K562 (cell line): ENCODE measurements around the gene HSPA4. TPM values are rescaled to one million over a fixed set of nuclear protein-coding genes. Genes with fewer than 3 reads are reported as not detected.

ENCODE experiments used
- ATAC-seq: fragments of 200-7000 bp; cut with Tn5 transposase; 3 replicates; pipeline ENCODE4 v1.9.1; 2020; ENCODE audit warnings: moderate library complexity
- BruUV-seq: library from RNA; stranded (reverse); fragments of 400-500 nt; replicated peaks from 2 replicates; lab custom pipeline; 2021; lab: Mats Ljungman, UMichigan
- CTCF ChIA-PET: fragments of 300-600 bp; formaldehyde crosslinking; extraction: SDS; loops from one replicate; lab custom pipeline; 2021; ENCODE audit warnings: low intra/inter-chr PET ratio; lab: Yijun Ruan, JAX
- POLR2A ChIA-PET: fragments of 300-600, 350-650 bp; sonication (Branson Sonifier 250); formaldehyde crosslinking; extraction: SDS; loops from one replicate; lab custom pipeline; 2021; ENCODE audit warnings: antibody characterized with exemption, inconsistent platforms; lab: Yijun Ruan, JAX
- DNase-seq, 4 experiments: peaks; one replicate each; pipeline versions ENCODE4 v3.0.0 to v3.0.0-alpha.2; 2011 to 2018; ENCODE audit warnings: low spot score in 3 of 4, mixed read lengths in 3 of 4; ENCODE audit errors: extremely low read depth in 1 of 4
- FAIRE-seq: peaks from 2 replicates; lab custom pipeline; 2011; peaks lifted over from hg19 to GRCh38; lab: Jason Lieb, UNC
- H2AFZ ChIP-seq: 2 replicates; pipeline ENCODE4 v1.6.0; 2011; ENCODE audit warnings: low read depth, low read length, control low read depth, inconsistent platforms
- H3K27ac ChIP-seq: fragments of 200-600 bp; 3 replicates; pipeline ENCODE4 v1.8.0; 2011; ENCODE audit warnings: low read depth, mild to moderate bottlenecking, control low read depth, inconsistent platforms, low read length, moderate library complexity, mixed read lengths; ENCODE audit errors: extremely low read depth
- H3K27me3 ChIP-seq, 2 experiments: fragments of 300-600 bp in 1 of 2; 2 replicates in 1 of 2; 3 replicates in 1 of 2; pipeline versions ENCODE4 v1.6.0 to v1.8.0; 2011; ENCODE audit warnings: inconsistent platforms in 2 of 2, low read length in 2 of 2, mild to moderate bottlenecking in 1 of 2, mixed read lengths in 1 of 2, moderate library complexity in 1 of 2; ENCODE audit not compliant: control insufficient read depth in 2 of 2, insufficient read depth in 2 of 2
- H3K36me3 ChIP-seq: fragments of 300-600 bp; 3 replicates; pipeline ENCODE4 v1.8.0; 2011; ENCODE audit warnings: mild to moderate bottlenecking, low read length, inconsistent platforms; ENCODE audit not compliant: control insufficient read depth, insufficient read depth
- H3K4me1 ChIP-seq, 2 experiments: fragments of 200-600 bp in 1 of 2; replicated peaks in 1 of 2; 2 replicates in 1 of 2; 3 replicates in 1 of 2; pipeline versions ENCODE4 v1.5.1 to v1.8.0; 2011; ENCODE audit warnings: inconsistent platforms in 2 of 2, low read length in 2 of 2, mild to moderate bottlenecking in 1 of 2, mixed read lengths in 1 of 2, moderate library complexity in 1 of 2; ENCODE audit not compliant: control insufficient read depth in 2 of 2, insufficient read depth in 2 of 2
- H3K4me2 ChIP-seq: 2 replicates; pipeline ENCODE4 v1.6.1; 2011; ENCODE audit warnings: low read length, control low read depth, inconsistent platforms, mixed read lengths; ENCODE audit not compliant: insufficient read depth
- H3K4me3 ChIP-seq: fragments of 200-600 bp; sonication (generic), shearing (Covaris generic); 2 replicates; pipeline ENCODE4 v1.5.1; 2016; ENCODE audit warnings: control low read depth, inconsistent platforms
- H3K79me2 ChIP-seq: fragments of 200-600 bp; 3 replicates; pipeline ENCODE4 v1.8.0; 2011; ENCODE audit warnings: low read length, inconsistent platforms; ENCODE audit not compliant: control insufficient read depth, insufficient read depth
- H3K9ac ChIP-seq, 2 experiments: 2 replicates each; pipeline versions ENCODE4 v1.6.0 to v1.6.1; 2011; ENCODE audit warnings: low read depth in 2 of 2, low read length in 2 of 2, control low read depth in 1 of 2, inconsistent platforms in 1 of 2, mild to moderate bottlenecking in 1 of 2, mixed read lengths in 1 of 2; ENCODE audit not compliant: insufficient read depth in 1 of 2
- H3K9me1 ChIP-seq: one replicate; pipeline ENCODE4 v1.6.0; 2011; ENCODE audit warnings: inconsistent platforms, mild to moderate bottlenecking, low read length, moderate library complexity; ENCODE audit not compliant: control insufficient read depth, insufficient read depth
- H3K9me3 ChIP-seq: replicated peaks from 2 replicates; pipeline ENCODE4 v1.5.1; 2011; ENCODE audit warnings: low read depth, low read length, inconsistent platforms; ENCODE audit not compliant: control insufficient read depth, insufficient read depth
- H4K20me1 ChIP-seq: replicated peaks from 2 replicates; pipeline ENCODE4 v1.6.1; 2011; ENCODE audit warnings: low read length, inconsistent platforms, mixed read lengths; ENCODE audit not compliant: control insufficient read depth, insufficient read depth
- CBFA2T3 ChIP-seq: fragments of 450-650 bp; IDR thresholded peaks from 2 replicates; pipeline ENCODE4 v1.6.1; 2017
- CBX3 ChIP-seq, 2 experiments: IDR thresholded peaks; 1 replicate in 1 of 2; 2 replicates in 1 of 2; pipeline ENCODE4 v1.6.1; 2012; ENCODE audit warnings: inconsistent platforms in 2 of 2, low read length in 2 of 2, borderline replicate concordance in 1 of 2, control low read depth in 1 of 2
- CREB3L1 ChIP-seq: fragments of 450-650 bp; IDR thresholded peaks from 2 replicates; pipeline ENCODE4 v1.6.1; 2014; ENCODE audit warnings: low read depth, mild to moderate bottlenecking, moderate library complexity, borderline replicate concordance
- L3MBTL2 ChIP-seq: fragments of 450-650 bp; IDR thresholded peaks from 2 replicates; pipeline ENCODE4 v1.6.1; 2016; ENCODE audit warnings: mild to moderate bottlenecking, moderate library complexity
- MIER1 ChIP-seq: fragments of 450-650 bp; IDR thresholded peaks from 2 replicates; pipeline ENCODE4 v1.6.1; 2016; ENCODE audit warnings: antibody characterized with exemption, mild to moderate bottlenecking, low read depth
- MTA2 ChIP-seq: fragments of 450-650 bp; IDR thresholded peaks from 2 replicates; pipeline ENCODE4 v1.6.1; 2016; ENCODE audit warnings: low read depth
- RNF219 ChIP-seq: fragments of 250-450 bp; sonication (Bioruptor Pico); IDR thresholded peaks from 2 replicates; pipeline ENCODE4 v1.5.0; 2022; ENCODE audit warnings: mild to moderate bottlenecking
- USF1 ChIP-seq: sonication (generic); formaldehyde crosslinking; IDR thresholded peaks from 2 replicates; pipeline ENCODE4 v1.9.0; 2022; ENCODE audit warnings: mild to moderate bottlenecking, missing genetic modification reagents
- ZBED1 ChIP-seq: IDR thresholded peaks from 2 replicates; pipeline ENCODE4 v1.6.1; 2014
- ZFP36 ChIP-seq: fragments of 150-350 bp; IDR thresholded peaks from 2 replicates; pipeline ENCODE4 v1.6.1; 2018; ENCODE audit warnings: low read length, low read depth; ENCODE audit not compliant: partially characterized antibody
- ZFPM2 ChIP-seq: fragments of 250-450 bp; sonication (Bioruptor Pico); IDR thresholded peaks from 2 replicates; pipeline ENCODE4 v1.5.1; 2022; ENCODE audit warnings: mild to moderate bottlenecking
- WGBS: fragments of 100-300 bp; shearing (Covaris generic); methylation state at CpG from one replicate; pipeline ENCODE4 v1.1.6; 2016; ENCODE audit warnings: low coverage, mixed read lengths; ENCODE audit not compliant: insufficient coverage; ENCODE audit errors: missing lambda C conversion rate; 5-methylcytosine and 5-hydroxymethylcytosine counted together
- in situ Hi-C: fragments of 300-500 bp; cut with MboI; formaldehyde crosslinking; loops from 4 replicates; pipeline ENCODE4 v1.15.0; 2018; ENCODE audit warnings: inconsistent platforms, mixed read lengths
- intact Hi-C: fragments of 100-400 bp; cut with micrococcal nuclease; formaldehyde crosslinking; loops from 2 replicates; pipeline ENCODE4 v1.14.2; 2022
- polyA plus RNA-seq, 8 experiments: library from polyadenylated mRNA; depleted of rRNA in 4 of 8; stranded (reverse) in 5 of 8; unstranded in 3 of 8; fragments of >200 nt; fragmentation: Nextera tagmentation in 2 of 8; fragmentation: Illumina TruSeq in 1 of 8; extraction: Ambion mirVana in 2 of 8; extraction: Trizol in 1 of 8; gene quantifications; 2 replicates each; pipeline versions ENCODE4 v1.2.1 to v1.2.3, GENCODE V29; 2011 to 2014; ENCODE audit warnings: inconsistent platforms in 1 of 8, missing spikeins in 1 of 8
- total RNA-seq, 7 experiments: library from RNA; depleted of rRNA in 6 of 7; stranded (reverse); fragments of >200 nt in 6 of 7; fragmentation: Illumina TruSeq in 2 of 7; extraction: Trizol in 2 of 7; gene quantifications; 2 replicates each; pipeline versions ENCODE4 v1.2.1 to v1.2.3, GENCODE V29; 2011 to 2021; ENCODE audit warnings: low replicate concordance in 1 of 7

The HSPA4 gene
- total and polyA plus RNA-seq, 9 of the 15 experiments (the other 6 are each of a cell fraction or from before 2014, with no cell fraction given), result 90.3 to 286 (median 148) TPM

- Histone ChIP-seq H3K36me3 (no peaks in the 10 kb centered on the region), H3K9me3 (no peaks in the 10 kb centered on the region), H3K27me3 (peaks cover 5 to 19% of the 10 kb centered on the region in 2 experiments; a peak in 4 of 5 replicates), H3K4me3 (no peak overlapping the region), H4K20me1 (no peaks in the 10 kb centered on the region), H2AFZ (no peak overlapping the region), H3K79me2 (no peaks in the 10 kb centered on the region), H3K27ac (no peak overlapping the region), H3K4me1 (no peaks in the 10 kb centered on the region), H3K9ac (no peak overlapping the region), H3K9me1 (no peaks in the 10 kb centered on the region), H3K4me2 (no peak overlapping the region)
- DNase-seq, result no peak
- no TSS peak for BruUV-seq
- TF ChIP-seq CBFA2T3, result no peak
- intact Hi-C loops, result no loop called here
- in situ Hi-C loops, result no loop called here
- no peak for FAIRE-seq
- POLR2A ChIA-PET, result interaction anchor here (0.9 kb wide), 1 partner anchor 27 kb away, joined by 3 read pairs; no protein-coding TSS in a partner anchor
- WGBS, result 6% methylated on average over 11 of the region's 11 CpGs
- CTCF ChIA-PET, result no interaction called here
- ATAC-seq, result no peak
These were observed 93.8 kb downstream of the HSPA4 start for GRCh38 chr5:133145436-133146170.

- H3K27ac ChIP-seq, result no peak overlapping the region
- TF ChIP-seq ZBED1, result no peak
- TF ChIP-seq USF1 (CRISPR knock-in tag), result peak; percentile 33; the same call in 1 of the 2 replicates
- no peak for TF ChIP-seq MTA2
- TF ChIP-seq MIER1, result no peak
- TF ChIP-seq RNF219 (CRISPR knock-in tag), result no peak
- no peak for TF ChIP-seq ZFP36
- TF ChIP-seq CBX3 (IDR thresholded peaks at IDR 0.05; ENCODE audit: borderline replicate concordance in 1 of 2, low read length in 2 of 2), result no peak
- no peak for TF ChIP-seq CREB3L1
- peak; percentile 73 for TF ChIP-seq L3MBTL2
- TF ChIP-seq ZFPM2, result no peak
These were observed 95.6 kb downstream of the HSPA4 start for GRCh38 chr5:133147411-133147810.

More at GRCh38 chr5:133147411-133147810, 95.6 kb downstream of the HSPA4 start:
- CTCF ChIA-PET, result no interaction called here
- WGBS, result 11% methylated on average over 7 of the region's 7 CpGs
- ATAC-seq (peak; percentile 44; the same call in 1 of the 3 replicates), DNase-seq (no peak), FAIRE-seq (no peak)
- H3K4me1 ChIP-seq, result no peaks in the 10 kb centered on the region
- BruUV-seq, result no TSS peak
- no peaks in the 10 kb centered on the region for H3K36me3 ChIP-seq
- POLR2A ChIA-PET, result interaction anchor here (0.7 kb wide), 1 partner anchor 1794 kb away, joined by 4 read pairs; no protein-coding TSS in a partner anchor
- no peaks in the 10 kb centered on the region for H3K79me2 ChIP-seq
- peak overlapping the region; percentile 56 for H2AFZ ChIP-seq
- H3K9me3 ChIP-seq, result no peaks in the 10 kb centered on the region
- peaks cover 6 to 17% of the 10 kb centered on the region in 2 experiments; a peak in 4 of 5 replicates for H3K27me3 ChIP-seq
- H3K9ac ChIP-seq, result peak overlapping the region in 1 of 2 experiments; percentile 18; a peak in 1 of 4 replicates
- H3K9me1 ChIP-seq, result no peaks in the 10 kb centered on the region
- no peaks in the 10 kb centered on the region for H4K20me1 ChIP-seq
- intact Hi-C loops, result no loop called here
- in situ Hi-C loops, result no loop called here
- H3K4me3 ChIP-seq, result no peak overlapping the region
- H3K4me2 ChIP-seq, result no peak overlapping the region
